Liver (tissue), 9 donors: ENCODE results near the gene TMEM200B. TPM values are rescaled to one million over a fixed set of nuclear protein-coding genes. Genes with fewer than 3 reads are reported as not detected.

Experiments used
- DNase-seq: peaks from one replicate; pipeline ENCODE4 v3.0.0-alpha.2; 2017; ENCODE audit warnings: low spot score
- H3K27ac ChIP-seq, 2 donors: one replicate each; pipeline ENCODE4 v1.7.0; 2013; ENCODE audit warnings: inconsistent platforms in 2 of 2, low read length in 2 of 2, control low read depth in 1 of 2, low read depth in 1 of 2, mild to moderate bottlenecking in 1 of 2
- H3K27me3 ChIP-seq, 4 donors: one replicate each; pipeline versions ENCODE4 v1.6.1 to v1.7.0; 2013; ENCODE audit warnings: low read length in 3 of 4, inconsistent platforms in 1 of 4, mild to moderate bottlenecking in 1 of 4, moderate library complexity in 1 of 4; ENCODE audit not compliant: control insufficient read depth in 4 of 4, insufficient read depth in 4 of 4
- H3K36me3 ChIP-seq, 4 donors: one replicate each; pipeline versions ENCODE4 v1.6.1 to v1.7.0; 2013; ENCODE audit warnings: low read length in 3 of 4, mild to moderate bottlenecking in 3 of 4, low read depth in 1 of 4, moderate library complexity in 1 of 4; ENCODE audit not compliant: control insufficient read depth in 4 of 4, insufficient read depth in 3 of 4
- H3K4me1 ChIP-seq, 4 donors: one replicate each; pipeline versions ENCODE4 v1.6.1 to v1.7.0; 2013; ENCODE audit warnings: low read length in 3 of 4, mild to moderate bottlenecking in 3 of 4, moderate library complexity in 1 of 4; ENCODE audit not compliant: control insufficient read depth in 4 of 4, insufficient read depth in 4 of 4
- H3K4me3 ChIP-seq, 3 donors: one replicate each; pipeline versions ENCODE4 v1.6.1 to v1.7.0; 2013; ENCODE audit warnings: low read length in 3 of 3, control low read depth in 1 of 3, low read depth in 1 of 3, mild to moderate bottlenecking in 1 of 3
- H3K9ac ChIP-seq, 2 donors: one replicate each; pipeline ENCODE4 v1.7.0; 2013; ENCODE audit warnings: low read length in 2 of 2, mild to moderate bottlenecking in 2 of 2, moderate library complexity in 2 of 2, control low read depth in 1 of 2, low read depth in 1 of 2
- H3K9me3 ChIP-seq, 4 donors: one replicate each; pipeline versions ENCODE4 v1.6.1 to v1.7.0; 2013; ENCODE audit warnings: low read length in 3 of 4; ENCODE audit not compliant: control insufficient read depth in 4 of 4
- EGR1 ChIP-seq, 2 donors: IDR thresholded peaks; 2 replicates each; pipeline ENCODE4 v1.6.1; 2016 to 2018; ENCODE audit warnings: antibody characterized with exemption in 2 of 2, low read depth in 2 of 2
- FOXA1 ChIP-seq: IDR thresholded peaks from 2 replicates; pipeline ENCODE4 v1.6.1; 2016; ENCODE audit warnings: antibody characterized with exemption
- FOXA2 ChIP-seq: IDR thresholded peaks from 2 replicates; pipeline ENCODE4 v1.6.1; 2016; ENCODE audit warnings: antibody characterized with exemption
- GABPA ChIP-seq, 2 donors: IDR thresholded peaks in 1 of 2; conservative IDR thresholded peaks in 1 of 2; 2 replicates each; pipeline ENCODE4 v1.6.1; 2016; ENCODE audit warnings: antibody characterized with exemption in 2 of 2, mild to moderate bottlenecking in 1 of 2, moderate library complexity in 1 of 2
- HNF4A ChIP-seq, 2 donors: conservative IDR thresholded peaks; 2 replicates each; pipeline ENCODE4 v1.6.1; 2016; ENCODE audit warnings: antibody characterized with exemption in 2 of 2, mild to moderate bottlenecking in 2 of 2
- HNF4G ChIP-seq: IDR thresholded peaks from 2 replicates; pipeline ENCODE4 v1.6.1; 2016; ENCODE audit warnings: antibody characterized with exemption
- JUND ChIP-seq, 2 donors: IDR thresholded peaks; 2 replicates each; pipeline ENCODE4 v1.6.1; 2016; ENCODE audit warnings: antibody characterized with exemption in 2 of 2
- RAD21 ChIP-seq, 2 donors: IDR thresholded peaks; 2 replicates each; pipeline ENCODE4 v1.6.1; 2016; ENCODE audit warnings: antibody characterized with exemption in 2 of 2, mild to moderate bottlenecking in 2 of 2
- RXRA ChIP-seq, 2 donors: IDR thresholded peaks; 2 replicates each; pipeline ENCODE4 v1.6.1; 2017 to 2018; ENCODE audit warnings: antibody characterized with exemption in 2 of 2, mild to moderate bottlenecking in 1 of 2
- SP1 ChIP-seq: IDR thresholded peaks from 2 replicates; pipeline ENCODE4 v1.6.1; 2018; ENCODE audit warnings: antibody characterized with exemption, mild to moderate bottlenecking
- TAF1 ChIP-seq: conservative IDR thresholded peaks from 2 replicates; pipeline ENCODE4 v1.6.1; 2016; ENCODE audit warnings: antibody characterized with exemption, mild to moderate bottlenecking
- YY1 ChIP-seq: IDR thresholded peaks from 2 replicates; pipeline ENCODE4 v1.6.1; 2016; ENCODE audit warnings: antibody characterized with exemption, mild to moderate bottlenecking
- WGBS: extraction: QIAGEN DNeasy Blood & Tissue Kit; methylation state at CpG from one replicate; pipeline ENCODE4 v1.1.7; 2013; 5-methylcytosine and 5-hydroxymethylcytosine counted together
- polyA plus RNA-seq, 2 donors: library from polyadenylated mRNA; stranded (reverse) in 1 of 2; unstranded in 1 of 2; fragments of 200-250 nt in 1 of 2; fragments of >200 nt in 1 of 2; fragmentation: Nextera tagmentation in 1 of 2; extraction: Ambion mirVana in 1 of 2; gene quantifications; one replicate each; pipeline versions ENCODE4 v1.2.1 to v1.2.3, GENCODE V29; 2013 to 2015
- total RNA-seq, 2 donors: library from RNA; depleted of rRNA; stranded (reverse); fragments of >200 nt; gene quantifications; one replicate each; pipeline ENCODE4 v1.2.3, GENCODE V29; 2014
- TF ChIP-seq, protein P1 (sequence below): IDR thresholded peaks from 2 replicates; pipeline ENCODE4 v1.6.1; 2016; ENCODE audit warnings: antibody characterized with exemption, mild to moderate bottlenecking
- TF ChIP-seq, protein P2 (sequence below): IDR thresholded peaks from 2 replicates; pipeline ENCODE4 v1.6.1; 2016; ENCODE audit warnings: antibody characterized with exemption
- TF ChIP-seq, protein P3 (sequence below): IDR thresholded peaks from 2 replicates; pipeline ENCODE4 v1.6.1; 2016; ENCODE audit warnings: antibody characterized with exemption
- TF ChIP-seq, protein P4 (sequence below): fragments of 150-350 bp; IDR thresholded peaks from 2 replicates; pipeline ENCODE4 v1.5.1; 2017; ENCODE audit warnings: improper control_type of control experiment, low read depth, low read length; ENCODE audit not compliant: missing input control
- TF ChIP-seq, protein P5 (sequence below): IDR thresholded peaks from 2 replicates; pipeline ENCODE4 v1.6.1; 2016; ENCODE audit warnings: antibody characterized with exemption
- donor health status: healthy.
- donor health status: healthy.
- donor health status: healthy.
- donor health status: healthy.
- donor health status: healthy.

Gene TMEM200B
- total and polyA plus RNA-seq, 4 donors: 0.84 to 4.5 (median 1.5) TPM

DNA sequence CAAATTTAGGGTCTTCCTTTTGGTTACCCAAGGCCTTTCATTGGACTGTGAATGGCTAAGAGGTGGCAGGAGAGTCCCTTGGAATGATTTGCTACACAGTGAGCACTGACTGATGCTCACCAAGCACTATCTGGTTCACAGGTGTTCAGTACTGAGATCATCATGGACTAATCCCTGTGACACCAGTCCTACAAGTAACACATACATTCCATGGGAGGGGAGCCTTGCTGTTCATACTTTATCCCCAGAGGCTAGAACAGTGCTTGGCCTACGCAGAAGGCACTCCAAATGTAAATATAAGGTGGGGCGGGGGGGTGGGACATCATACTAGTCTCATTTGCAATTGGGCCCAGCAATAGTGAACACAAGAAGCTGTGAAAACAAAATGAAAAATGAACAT lies 20.5 kb upstream of the TMEM200B start:
- WGBS: 92% methylated on average over 2 of the region's 2 CpGs

DNA sequence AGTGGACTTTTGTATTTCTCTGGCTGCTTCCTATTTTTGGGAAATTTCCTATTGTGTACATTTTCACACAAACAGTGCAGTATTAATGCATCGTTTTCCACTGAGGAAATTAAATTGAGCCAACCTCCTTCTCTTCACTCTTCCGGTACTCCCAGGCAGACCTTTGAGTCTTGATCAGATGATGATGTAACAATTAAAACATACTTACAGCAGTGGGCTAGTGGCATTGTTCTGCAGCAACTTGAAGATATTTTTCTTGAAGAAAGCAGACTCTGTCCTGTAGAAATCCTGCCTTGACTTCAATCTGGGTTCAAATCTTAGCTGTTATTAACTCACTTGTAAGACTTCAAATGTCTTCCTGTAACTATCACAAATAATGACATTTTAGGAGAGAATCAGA lies 19.0 kb upstream of the TMEM200B start:
- no peak overlapping the region for H3K4me3 ChIP-seq
- peaks cover 0 to 5% (median under 1%) of the 10 kb centered on the region in 4 donors for H3K36me3 ChIP-seq
- no peaks in the 10 kb centered on the region for H3K27me3 ChIP-seq
- DNase-seq: no peak
- peaks cover 11 to 32% (median 21%) of the 10 kb centered on the region in 4 donors for H3K4me1 ChIP-seq
- H3K9me3 ChIP-seq: no peaks in the 10 kb centered on the region
- 46% methylated on average over 2 of the region's 2 CpGs for WGBS
- no peak overlapping the region for H3K9ac ChIP-seq
- no peak overlapping the region for H3K27ac ChIP-seq
- TF ChIP-seq, protein P1, sequence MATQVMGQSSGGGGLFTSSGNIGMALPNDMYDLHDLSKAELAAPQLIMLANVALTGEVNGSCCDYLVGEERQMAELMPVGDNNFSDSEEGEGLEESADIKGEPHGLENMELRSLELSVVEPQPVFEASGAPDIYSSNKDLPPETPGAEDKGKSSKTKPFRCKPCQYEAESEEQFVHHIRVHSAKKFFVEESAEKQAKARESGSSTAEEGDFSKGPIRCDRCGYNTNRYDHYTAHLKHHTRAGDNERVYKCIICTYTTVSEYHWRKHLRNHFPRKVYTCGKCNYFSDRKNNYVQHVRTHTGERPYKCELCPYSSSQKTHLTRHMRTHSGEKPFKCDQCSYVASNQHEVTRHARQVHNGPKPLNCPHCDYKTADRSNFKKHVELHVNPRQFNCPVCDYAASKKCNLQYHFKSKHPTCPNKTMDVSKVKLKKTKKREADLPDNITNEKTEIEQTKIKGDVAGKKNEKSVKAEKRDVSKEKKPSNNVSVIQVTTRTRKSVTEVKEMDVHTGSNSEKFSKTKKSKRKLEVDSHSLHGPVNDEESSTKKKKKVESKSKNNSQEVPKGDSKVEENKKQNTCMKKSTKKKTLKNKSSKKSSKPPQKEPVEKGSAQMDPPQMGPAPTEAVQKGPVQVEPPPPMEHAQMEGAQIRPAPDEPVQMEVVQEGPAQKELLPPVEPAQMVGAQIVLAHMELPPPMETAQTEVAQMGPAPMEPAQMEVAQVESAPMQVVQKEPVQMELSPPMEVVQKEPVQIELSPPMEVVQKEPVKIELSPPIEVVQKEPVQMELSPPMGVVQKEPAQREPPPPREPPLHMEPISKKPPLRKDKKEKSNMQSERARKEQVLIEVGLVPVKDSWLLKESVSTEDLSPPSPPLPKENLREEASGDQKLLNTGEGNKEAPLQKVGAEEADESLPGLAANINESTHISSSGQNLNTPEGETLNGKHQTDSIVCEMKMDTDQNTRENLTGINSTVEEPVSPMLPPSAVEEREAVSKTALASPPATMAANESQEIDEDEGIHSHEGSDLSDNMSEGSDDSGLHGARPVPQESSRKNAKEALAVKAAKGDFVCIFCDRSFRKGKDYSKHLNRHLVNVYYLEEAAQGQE: no peak
- no peak for TF ChIP-seq FOXA1
- TF ChIP-seq, protein P2, sequence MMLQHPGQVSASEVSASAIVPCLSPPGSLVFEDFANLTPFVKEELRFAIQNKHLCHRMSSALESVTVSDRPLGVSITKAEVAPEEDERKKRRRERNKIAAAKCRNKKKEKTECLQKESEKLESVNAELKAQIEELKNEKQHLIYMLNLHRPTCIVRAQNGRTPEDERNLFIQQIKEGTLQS: no peak
- TF ChIP-seq HNF4G: no peak
- TF ChIP-seq GABPA (IDR thresholded peaks at IDR 0.05 in 1 of 2, conservative IDR thresholded peaks at IDR 0.05 in 1 of 2): no peak
- TF ChIP-seq EGR1 (IDR thresholded peaks at IDR 0.05; ENCODE audit: low read depth in 2 of 2): no peak
- no peak for TF ChIP-seq FOXA2
- no peak for TF ChIP-seq RXRA (IDR thresholded peaks at IDR 0.05)
- TF ChIP-seq YY1: no peak

More for the DNA sequence above, 20.5 kb upstream of the TMEM200B start:
- peaks cover 3 to 13% (median 8%) of the 10 kb centered on the region in 4 donors for H3K36me3 ChIP-seq
- TF ChIP-seq TAF1 (no peak), HNF4A (conservative IDR thresholded peaks at IDR 0.05) (no peak), HNF4G (no peak), RAD21 (IDR thresholded peaks at IDR 0.05) (no peak), EGR1 (IDR thresholded peaks at IDR 0.05; ENCODE audit: low read depth in 2 of 2) (no peak), GABPA (IDR thresholded peaks at IDR 0.05 in 1 of 2, conservative IDR thresholded peaks at IDR 0.05 in 1 of 2) (no peak), JUND (IDR thresholded peaks at IDR 0.05) (no peak), FOXA2 (no peak), FOXA1 (no peak), SP1 (no peak), YY1 (no peak)
- TF ChIP-seq, protein P3, sequence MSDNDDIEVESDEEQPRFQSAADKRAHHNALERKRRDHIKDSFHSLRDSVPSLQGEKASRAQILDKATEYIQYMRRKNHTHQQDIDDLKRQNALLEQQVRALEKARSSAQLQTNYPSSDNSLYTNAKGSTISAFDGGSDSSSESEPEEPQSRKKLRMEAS: no peak
- TF ChIP-seq, protein P1: no peak
- TF ChIP-seq, protein P4, sequence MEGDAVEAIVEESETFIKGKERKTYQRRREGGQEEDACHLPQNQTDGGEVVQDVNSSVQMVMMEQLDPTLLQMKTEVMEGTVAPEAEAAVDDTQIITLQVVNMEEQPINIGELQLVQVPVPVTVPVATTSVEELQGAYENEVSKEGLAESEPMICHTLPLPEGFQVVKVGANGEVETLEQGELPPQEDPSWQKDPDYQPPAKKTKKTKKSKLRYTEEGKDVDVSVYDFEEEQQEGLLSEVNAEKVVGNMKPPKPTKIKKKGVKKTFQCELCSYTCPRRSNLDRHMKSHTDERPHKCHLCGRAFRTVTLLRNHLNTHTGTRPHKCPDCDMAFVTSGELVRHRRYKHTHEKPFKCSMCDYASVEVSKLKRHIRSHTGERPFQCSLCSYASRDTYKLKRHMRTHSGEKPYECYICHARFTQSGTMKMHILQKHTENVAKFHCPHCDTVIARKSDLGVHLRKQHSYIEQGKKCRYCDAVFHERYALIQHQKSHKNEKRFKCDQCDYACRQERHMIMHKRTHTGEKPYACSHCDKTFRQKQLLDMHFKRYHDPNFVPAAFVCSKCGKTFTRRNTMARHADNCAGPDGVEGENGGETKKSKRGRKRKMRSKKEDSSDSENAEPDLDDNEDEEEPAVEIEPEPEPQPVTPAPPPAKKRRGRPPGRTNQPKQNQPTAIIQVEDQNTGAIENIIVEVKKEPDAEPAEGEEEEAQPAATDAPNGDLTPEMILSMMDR: no peak
- TF ChIP-seq, protein P5, sequence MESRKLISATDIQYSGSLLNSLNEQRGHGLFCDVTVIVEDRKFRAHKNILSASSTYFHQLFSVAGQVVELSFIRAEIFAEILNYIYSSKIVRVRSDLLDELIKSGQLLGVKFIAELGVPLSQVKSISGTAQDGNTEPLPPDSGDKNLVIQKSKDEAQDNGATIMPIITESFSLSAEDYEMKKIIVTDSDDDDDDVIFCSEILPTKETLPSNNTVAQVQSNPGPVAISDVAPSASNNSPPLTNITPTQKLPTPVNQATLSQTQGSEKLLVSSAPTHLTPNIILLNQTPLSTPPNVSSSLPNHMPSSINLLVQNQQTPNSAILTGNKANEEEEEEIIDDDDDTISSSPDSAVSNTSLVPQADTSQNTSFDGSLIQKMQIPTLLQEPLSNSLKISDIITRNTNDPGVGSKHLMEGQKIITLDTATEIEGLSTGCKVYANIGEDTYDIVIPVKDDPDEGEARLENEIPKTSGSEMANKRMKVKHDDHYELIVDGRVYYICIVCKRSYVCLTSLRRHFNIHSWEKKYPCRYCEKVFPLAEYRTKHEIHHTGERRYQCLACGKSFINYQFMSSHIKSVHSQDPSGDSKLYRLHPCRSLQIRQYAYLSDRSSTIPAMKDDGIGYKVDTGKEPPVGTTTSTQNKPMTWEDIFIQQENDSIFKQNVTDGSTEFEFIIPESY: no peak
- TF ChIP-seq, protein P2: no peak
- DNase-seq: no peak
- no peak overlapping the region for H3K27ac ChIP-seq
- H3K9me3 ChIP-seq: no peaks in the 10 kb centered on the region
- H3K9ac ChIP-seq: no peak overlapping the region
- H3K4me1 ChIP-seq: peaks cover 11 to 45% (median 34%) of the 10 kb centered on the region in 4 donors
- no peak overlapping the region for H3K4me3 ChIP-seq
- no peaks in the 10 kb centered on the region for H3K27me3 ChIP-seq
